Measurements from ENCODE around the gene DENR. TPM values are rescaled to one million over a fixed set of nuclear protein-coding genes. Genes with fewer than 3 reads are reported as not detected.
A peak's percentile ranks its signal among the peaks of the same experiment; 100 is the strongest.

DENR gene
- total RNA-seq, 4 donors from 2014 or later = 15.7 to 27.7 (median 22.4) TPM

GRCh38 chr12:122721057-122721545 lies 31.5 kb upstream of the DENR start:
- no peak overlapping the region for H3K4me3 ChIP-seq
- H3K9me3 ChIP-seq = no peaks in the 10 kb centered on the region
- H3K27me3 ChIP-seq = no peaks in the 10 kb centered on the region
- DNase-seq = peak in 1 of 3 donors; percentile 57
- no peaks in the 10 kb centered on the region for H3K36me3 ChIP-seq
- TF ChIP-seq CTCF (IDR thresholded peaks at IDR 0.05) = no peak
- no peak for TF ChIP-seq POLR2A (IDR thresholded peaks at IDR 0.05)
- H3K4me1 ChIP-seq = peaks cover 0 to 10% (median 0%) of the 10 kb centered on the region in 4 donors
- no peak overlapping the region for H3K27ac ChIP-seq

DNA sequence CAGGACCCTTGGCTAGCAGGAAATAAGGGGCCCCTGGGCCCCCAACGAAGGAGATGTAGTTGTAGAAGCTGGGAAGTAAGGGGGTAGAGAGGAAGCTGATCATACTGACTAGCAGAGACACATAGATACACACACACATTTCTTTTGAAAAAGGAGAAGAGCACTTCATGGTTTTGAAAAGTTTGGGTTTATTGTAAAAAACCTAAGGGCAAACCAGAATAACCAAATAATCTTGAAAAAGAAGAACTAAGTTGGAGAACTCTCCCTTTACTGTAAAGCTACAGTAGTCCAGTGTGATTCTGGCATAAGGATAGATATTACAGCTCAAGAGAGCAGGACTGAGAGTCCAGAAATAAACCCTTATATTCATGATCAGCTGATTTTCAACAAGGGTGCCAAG lies 30.2 kb upstream of the DENR start:
- Histone ChIP-seq H3K27ac (no peak overlapping the region), H3K4me1 (peaks cover 0 to 10% (median 0%) of the 10 kb centered on the region in 4 donors), H3K4me3 (no peak overlapping the region), H3K9me3 (no peaks in the 10 kb centered on the region), H3K36me3 (no peaks in the 10 kb centered on the region), H3K27me3 (no peaks in the 10 kb centered on the region)
- TF ChIP-seq POLR2A (IDR thresholded peaks at IDR 0.05) (no peak), CTCF (IDR thresholded peaks at IDR 0.05) (no peak)
- no peak for DNase-seq

GRCh38 chr12:122724641-122725243 lies 27.9 kb upstream of the DENR start:
- peak in 1 of 3 donors; percentile 18 for DNase-seq
- no peak overlapping the region for H3K4me3 ChIP-seq
- H3K27ac ChIP-seq = no peak overlapping the region
- TF ChIP-seq POLR2A (IDR thresholded peaks at IDR 0.05) (no peak), CTCF (IDR thresholded peaks at IDR 0.05) (no peak)
- H3K4me1 ChIP-seq = peaks cover 0 to 10% (median 0%) of the 10 kb centered on the region in 4 donors
- H3K36me3 ChIP-seq = no peaks in the 10 kb centered on the region
- no peaks in the 10 kb centered on the region for H3K9me3 ChIP-seq
- H3K27me3 ChIP-seq = no peaks in the 10 kb centered on the region

DNA sequence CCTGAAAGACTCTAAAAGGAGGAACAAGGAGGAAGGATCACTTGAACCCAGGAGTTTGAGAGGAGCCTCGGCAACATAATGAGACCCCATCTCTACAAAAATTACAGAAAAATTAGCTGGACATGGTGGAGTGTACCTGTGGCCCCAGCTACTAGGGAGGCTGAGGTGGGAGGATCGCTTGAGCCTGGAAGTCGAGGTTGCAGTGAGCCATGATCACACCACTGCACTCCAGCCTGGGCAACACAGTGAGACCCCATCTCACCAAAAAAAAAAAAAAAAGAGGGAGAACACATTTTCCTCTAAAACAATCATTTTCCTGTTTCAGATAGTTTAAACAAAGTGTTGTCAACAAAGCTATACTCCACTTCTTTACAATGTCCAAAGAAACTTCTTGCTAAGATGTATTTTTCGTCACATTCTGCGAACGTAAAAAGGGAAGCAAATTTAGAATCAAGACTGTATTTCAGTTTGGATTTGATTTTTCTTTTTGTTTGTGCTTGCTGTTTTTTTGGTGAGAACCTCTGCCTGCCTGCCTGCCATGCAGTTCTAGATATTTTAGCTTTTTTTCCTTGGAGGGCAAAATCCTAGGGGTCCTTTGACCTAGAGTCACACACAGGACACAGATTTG lies 27.1 kb upstream of the DENR start:
- H3K27ac ChIP-seq = no peak overlapping the region
- peak in 1 of 3 donors; percentile 5 for DNase-seq
- no peak overlapping the region for H3K4me3 ChIP-seq
- no peaks in the 10 kb centered on the region for H3K27me3 ChIP-seq
- peaks cover 0 to 10% (median 0%) of the 10 kb centered on the region in 4 donors for H3K4me1 ChIP-seq
- no peak for TF ChIP-seq POLR2A (IDR thresholded peaks at IDR 0.05)
- TF ChIP-seq CTCF (IDR thresholded peaks at IDR 0.05) = no peak
- no peaks in the 10 kb centered on the region for H3K9me3 ChIP-seq
- no peaks in the 10 kb centered on the region for H3K36me3 ChIP-seq

DNA sequence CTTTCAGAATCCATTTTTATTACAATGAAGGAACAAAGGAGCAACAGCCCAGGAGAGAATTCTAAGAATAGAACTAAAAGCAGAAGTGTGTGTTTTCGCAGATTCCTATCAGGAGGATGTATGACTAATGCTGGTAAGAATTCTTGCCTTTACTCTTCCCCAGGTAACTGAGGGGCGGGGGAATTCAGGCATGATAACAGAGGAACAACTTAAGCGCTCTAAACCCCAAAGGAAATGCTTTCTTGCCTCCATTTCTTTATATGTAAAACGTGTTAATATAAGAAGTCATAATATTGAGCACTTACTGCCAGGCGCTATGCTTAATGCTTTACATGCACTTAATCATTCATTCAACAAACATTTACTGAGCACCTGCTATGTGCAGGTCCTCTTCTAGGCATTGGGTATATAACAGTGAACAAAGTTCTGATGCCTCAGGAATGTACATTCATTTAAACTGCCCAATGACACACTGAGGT lies 26.5 kb upstream of the DENR start:
- H3K4me3 ChIP-seq = no peak overlapping the region
- peak in 1 of 3 donors; percentile 34 for DNase-seq
- TF ChIP-seq POLR2A (IDR thresholded peaks at IDR 0.05) (no peak), CTCF (IDR thresholded peaks at IDR 0.05) (no peak)

More for the DNA sequence above, 26.5 kb upstream of the DENR start:
- Histone ChIP-seq H3K27ac (no peak overlapping the region), H3K27me3 (no peaks in the 10 kb centered on the region), H3K36me3 (no peaks in the 10 kb centered on the region), H3K9me3 (no peaks in the 10 kb centered on the region), H3K4me1 (peaks cover 0 to 4% (median 0%) of the 10 kb centered on the region in 4 donors)

Measured in Peyer's patch (tissue), 4 donors.